NCI-H2171 treated with DMSO at 0.1 percent for 48 hours (cell line): ENCODE results near the gene EGR1.

ENCODE experiments used
- DNase-seq: peaks from one replicate; lab custom pipeline; 2025; lab: John Stamatoyannopoulos, UW

Gene EGR1

DNA sequence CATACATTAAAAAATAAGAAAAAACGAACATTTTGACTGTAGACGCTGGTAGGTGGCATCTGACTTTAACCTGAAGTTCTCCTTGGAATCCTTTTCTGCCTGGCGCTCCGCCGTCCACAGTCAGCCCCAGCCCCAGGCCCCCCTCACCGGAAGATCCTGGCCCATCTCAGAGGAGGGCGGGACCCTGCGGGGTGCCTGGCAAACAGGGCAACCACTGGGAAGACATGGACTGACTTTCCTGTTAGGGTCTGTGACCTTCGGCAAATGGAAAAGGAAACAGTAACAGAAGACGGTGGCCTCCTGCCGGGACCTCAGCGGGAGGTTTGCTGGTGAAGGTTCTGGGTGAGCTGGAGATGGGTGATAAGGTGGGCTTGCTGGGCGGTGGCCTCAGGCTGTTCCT is 11.7 kb upstream of the EGR1 start:
- DNase-seq = no peak

DNA sequence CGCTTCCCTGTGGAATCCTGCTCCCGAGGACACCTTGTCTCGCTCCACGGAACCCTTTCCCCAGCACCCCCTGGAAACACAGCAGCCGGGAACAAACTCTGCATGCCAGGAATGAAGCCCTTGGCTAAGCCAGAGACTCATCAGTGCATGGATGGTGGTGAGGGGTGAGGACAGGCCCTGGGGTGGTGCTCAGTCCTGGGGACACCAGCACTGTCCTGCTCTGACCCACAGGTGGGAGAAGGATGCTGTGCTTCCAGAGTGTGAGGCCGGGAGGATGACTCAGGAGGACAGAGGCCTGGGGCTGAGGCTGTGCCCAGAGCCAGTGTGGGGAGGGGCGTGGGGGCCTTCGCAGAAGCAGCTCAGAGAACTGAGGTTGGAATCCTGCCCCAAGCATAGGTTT is 11.2 kb upstream of the EGR1 start:
- no peak for DNase-seq

DNA sequence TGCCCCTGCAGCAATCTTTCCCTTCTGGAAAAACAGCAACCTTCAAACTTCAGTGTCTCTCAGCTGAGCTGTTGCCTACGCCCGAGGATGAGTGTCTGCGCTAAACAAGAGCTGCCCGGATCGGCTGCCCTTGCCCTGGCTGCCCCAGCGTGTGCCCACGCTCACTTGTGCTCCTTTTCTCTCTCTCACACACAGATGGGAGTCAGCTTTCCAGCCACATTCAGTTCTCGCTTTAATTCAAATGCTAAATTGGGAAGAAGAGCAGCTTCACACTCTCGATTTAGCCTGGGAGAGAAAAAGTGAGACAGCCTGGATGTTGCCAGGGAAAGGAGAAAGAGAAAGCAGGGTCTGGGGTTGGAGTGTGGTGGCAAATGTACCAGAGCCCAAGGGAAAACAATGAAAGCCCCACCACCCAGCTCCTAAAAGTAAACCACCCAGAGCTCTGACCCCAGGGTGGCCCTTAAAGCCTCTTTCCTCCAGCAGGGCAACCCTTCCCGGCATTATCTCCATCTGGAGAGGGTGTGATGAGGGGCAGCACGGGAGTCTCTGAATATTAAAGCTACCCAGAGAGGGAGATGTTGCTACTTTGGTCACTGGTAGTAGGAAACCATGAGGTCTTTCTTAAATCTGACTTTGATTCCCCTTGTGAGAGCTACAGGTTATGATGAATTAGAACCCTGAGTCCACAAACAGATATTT is 9.9 kb upstream of the EGR1 start:
- no peak for DNase-seq

DNA sequence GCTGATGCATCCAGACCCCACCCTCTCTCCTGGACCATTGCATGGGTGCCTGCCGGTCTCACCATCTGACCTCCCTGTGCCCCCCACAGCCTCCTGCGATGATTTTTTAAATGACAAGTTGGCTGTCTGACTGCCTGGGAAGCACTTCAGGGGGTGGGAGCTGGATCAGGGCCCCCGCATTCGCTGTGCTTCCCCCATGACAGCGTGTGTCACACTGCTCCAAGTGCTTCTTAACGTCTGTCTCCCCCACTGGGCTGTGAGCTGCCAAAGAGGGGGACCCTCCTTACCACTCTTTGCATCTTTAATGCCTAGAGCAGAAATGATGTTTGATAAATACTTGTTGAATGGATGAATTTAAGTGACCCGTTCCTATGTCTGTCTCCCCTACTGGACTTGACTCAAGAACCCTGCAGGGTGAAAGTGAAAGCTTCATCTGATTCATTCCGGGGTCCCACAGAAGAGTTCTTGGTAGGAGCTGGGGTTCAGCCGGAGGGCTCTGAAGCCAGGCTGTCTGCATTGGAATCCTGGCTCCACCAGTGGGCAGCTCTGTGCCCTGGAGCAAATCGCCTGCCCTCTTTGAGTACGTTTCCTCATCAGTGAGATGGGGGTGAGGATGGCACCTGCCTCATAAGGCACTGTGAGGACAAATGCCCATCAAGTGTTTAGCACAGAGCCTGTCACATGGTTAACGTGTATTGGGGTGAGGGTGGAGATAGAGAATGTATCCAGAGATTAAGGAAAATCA is 7.6 kb upstream of the EGR1 start:
- no peak for DNase-seq

DNA sequence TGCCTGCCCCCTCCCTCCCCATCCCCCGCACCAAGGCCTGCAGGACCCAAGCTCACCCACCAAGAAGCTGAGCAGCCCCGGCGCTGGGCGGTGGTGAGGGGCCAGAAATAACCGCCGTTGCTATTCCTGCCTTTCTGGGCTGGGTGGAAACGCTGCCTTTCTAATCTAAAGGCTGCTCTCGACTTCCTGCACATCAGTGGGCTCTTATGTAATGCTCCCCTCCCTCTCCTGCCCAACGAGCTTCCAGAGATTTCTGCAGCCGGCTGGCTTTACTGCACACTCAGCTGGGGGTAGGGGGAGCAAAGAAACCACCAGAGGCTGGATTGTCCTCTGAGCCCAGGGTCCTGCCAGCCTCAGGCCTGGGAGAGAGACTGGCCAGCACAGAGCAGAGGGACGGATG is 6.9 kb upstream of the EGR1 start:
- DNase-seq = no peak

DNA sequence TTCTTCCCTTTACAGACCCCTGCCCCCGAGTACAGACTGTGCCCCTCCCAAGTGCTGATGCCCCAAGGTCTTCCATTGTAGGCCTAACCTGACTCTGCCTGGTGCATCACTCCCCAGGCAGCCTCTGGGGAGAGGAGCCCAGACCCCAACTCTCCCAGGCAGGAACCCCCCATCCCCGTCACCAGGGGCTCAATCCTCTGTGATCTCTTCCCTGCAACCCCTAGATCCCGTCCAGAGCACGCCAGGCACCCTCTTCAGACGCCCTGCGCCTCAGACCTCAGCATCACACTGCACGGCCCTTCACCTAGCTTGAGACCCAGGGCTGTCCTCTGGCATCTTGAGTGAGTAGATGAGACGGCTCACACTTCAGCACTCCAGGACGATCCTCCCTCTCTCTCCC is 6.4 kb upstream of the EGR1 start:
- no peak for DNase-seq

DNA sequence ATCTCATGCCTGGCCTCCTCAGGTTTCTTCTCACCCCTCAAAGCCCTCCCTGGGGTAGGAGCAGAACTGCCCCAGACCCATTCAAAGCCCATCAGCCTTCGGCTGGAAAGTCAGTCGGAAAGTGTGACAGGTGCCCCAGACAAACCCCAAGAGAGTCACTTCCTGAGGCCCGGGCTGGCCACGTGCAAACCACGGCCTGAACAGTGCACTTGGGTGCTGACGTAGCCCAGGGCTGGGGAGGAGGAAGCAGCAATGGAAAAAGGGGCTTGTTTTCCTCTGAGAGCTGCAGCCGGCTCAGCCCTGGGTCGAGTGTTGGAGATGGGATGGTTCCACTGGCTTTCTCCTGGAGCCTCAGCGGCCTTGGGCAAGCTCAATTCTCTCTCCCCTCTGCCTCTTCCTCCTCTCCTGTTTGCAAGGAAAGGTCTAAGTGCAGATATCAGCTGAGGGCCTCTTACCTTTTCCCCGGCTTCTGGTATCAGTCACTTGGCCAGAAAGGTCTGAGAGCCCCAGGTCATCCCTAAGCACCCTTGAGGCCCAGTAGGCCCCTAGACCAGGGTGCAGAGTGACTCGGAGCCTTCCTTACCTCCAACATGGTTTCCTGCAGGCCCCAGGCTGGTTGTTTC is 5.9 kb upstream of the EGR1 start:
- no peak for DNase-seq

DNA sequence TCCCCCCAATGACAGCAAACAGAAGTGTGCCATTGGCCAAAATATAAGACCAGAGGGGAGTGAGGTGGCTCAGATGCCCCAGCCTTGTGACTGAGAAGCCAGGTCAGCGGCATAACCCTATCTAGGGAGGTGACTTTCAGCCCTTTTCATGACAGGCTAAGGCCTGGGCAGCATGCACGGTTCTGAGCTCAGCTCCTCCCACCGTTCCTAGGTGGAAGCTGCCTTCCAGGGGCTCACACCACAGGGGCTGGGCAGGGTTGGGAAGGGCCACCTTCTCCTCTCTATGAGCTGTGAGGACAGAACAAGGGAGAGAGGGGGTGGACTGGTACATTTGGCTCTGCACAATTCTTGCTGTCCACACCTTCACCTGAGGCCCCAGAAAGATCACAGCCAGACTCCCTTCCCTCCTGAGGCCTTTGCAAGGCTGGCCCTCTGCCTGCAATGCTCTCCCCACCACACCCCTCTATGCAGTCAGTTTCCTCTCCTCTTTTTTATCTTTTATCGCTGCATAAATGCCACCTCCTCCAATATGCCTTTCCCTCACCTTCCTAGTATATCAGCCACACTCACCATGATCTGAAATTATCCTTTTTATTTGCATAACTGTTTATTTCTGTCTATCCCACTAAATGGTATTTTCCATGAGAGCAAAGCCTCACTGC is 5.1 kb upstream of the EGR1 start:
- no peak for DNase-seq

DNA sequence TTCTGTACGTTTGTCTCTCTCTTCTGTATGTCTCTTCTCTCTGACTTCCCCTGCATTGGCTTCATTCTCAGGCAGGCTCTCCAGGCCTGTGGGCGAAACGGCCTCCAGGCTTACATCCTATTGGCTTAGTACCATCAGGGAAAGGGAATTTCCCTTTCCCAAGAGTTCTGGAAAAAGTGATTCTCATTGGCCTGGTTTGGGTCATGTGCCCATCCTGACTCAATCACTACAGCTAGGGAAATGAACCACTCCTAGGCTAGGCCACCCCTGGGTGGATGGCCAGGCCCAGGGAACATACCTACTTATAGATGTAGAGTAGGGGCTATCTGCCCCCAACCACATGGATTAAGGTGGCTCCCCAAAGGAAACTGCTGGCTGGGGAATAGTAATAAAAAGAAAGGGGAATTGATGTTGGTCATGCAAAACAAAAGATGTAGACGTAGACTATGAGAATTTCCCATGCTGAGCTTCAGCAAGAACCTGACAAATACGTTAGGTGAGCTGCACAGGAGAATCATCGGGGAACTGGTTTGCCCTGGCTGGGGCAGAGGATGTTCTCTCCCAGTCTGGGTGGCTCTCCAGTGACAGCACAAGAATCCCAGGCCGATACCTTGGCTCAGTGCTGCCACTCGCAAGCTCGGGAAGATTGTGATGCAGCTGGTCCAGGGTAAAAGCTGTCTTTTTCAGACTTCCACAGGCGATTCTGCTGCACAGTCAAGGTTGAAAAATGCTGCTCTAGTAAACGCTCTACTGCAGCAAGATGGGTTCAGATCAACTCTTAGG is 3.7 kb upstream of the EGR1 start:
- no peak for DNase-seq

DNA sequence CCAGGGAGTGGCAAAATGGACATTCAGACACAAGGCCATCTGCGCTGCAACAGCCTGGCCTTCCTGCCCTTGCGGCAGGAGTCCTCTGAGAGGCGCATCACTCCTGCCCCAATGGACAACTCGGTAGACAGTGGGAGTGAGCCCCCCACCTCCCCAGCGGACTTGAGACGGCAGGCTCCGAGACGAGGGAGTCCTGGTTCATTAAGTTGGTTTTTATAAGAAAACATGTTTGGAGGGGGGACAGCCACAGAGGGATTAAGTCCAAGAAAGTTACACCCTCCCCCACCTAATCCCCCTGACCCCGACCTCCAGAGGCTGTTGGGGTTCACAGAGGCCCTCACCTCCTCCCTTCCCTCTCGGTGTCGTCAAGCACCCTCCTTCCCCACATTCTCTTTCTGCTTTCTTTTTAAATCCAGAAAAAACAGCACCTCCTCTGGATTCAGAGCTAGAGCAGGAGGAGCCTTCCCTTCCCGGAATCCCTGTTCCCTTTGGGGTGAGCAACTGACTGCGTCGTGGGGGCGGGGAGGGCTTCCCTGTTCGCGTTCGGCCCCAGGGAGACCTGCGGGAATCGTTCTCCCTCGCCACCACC is 1.8 kb upstream of the EGR1 start:
- DNase-seq = no peak

DNA sequence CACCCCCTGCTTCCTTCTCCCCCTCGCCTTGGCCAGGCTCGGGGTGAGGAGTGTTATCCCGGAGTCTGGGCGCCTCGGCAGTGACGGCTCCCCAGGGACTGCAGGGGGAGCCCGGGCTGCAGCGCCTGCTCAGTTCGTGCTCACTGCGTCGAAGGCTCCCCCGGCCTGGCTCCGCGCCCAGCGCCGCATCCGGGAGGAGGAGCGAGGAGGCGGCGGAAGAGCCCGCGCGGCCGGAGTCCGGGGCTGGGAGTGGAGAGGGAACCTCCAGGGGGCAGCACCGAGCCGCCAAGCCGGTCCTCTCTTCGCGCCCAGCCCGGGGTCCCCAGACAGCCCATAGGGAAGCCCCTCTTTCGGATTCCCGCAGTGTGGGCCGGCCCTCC is 1.3 kb upstream of the EGR1 start:
- DNase-seq = peak; percentile 84

DNA sequence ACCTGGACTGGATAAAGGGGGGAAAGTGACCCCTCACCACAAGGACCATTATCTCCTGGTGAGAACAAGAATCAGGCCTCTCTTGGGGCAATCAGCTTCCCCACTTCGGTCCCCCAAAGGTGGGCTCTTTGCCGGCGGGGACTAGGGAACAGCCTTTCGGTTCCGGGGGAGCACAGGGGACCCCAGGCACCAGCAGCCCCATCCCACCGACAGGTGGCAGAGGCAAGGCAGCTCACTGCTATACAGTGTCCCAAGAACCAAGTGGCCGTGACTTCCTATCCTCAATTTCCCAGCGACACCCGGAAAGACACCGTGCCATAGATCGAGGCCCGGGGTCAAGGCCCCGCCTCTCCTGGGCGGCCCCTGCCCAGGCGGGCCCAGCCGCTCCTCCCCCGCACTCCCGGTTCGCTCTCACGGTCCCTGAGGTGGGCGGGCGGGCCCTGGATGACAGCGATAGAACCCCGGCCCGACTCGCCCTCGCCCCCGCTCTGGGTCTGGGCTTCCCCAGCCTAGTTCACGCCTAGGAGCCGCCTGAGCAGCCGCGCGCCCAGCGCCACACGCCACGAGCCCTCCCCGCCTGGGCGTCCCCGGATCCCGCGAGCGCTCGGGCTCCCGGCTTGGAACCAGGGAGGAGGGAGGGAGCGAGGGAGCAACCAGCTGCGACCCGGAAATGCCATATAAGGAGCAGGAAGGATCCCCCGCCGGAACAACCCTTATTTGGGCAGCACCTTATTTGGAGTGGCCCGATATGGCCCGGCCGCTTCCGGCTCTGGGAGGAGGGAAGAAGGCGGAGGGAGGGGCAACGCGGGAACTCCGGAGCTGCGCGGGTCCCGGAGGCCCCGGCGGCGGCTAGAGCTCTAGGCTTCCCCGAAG is 655 bp upstream of the EGR1 start:
- DNase-seq = peak; percentile 91

DNA sequence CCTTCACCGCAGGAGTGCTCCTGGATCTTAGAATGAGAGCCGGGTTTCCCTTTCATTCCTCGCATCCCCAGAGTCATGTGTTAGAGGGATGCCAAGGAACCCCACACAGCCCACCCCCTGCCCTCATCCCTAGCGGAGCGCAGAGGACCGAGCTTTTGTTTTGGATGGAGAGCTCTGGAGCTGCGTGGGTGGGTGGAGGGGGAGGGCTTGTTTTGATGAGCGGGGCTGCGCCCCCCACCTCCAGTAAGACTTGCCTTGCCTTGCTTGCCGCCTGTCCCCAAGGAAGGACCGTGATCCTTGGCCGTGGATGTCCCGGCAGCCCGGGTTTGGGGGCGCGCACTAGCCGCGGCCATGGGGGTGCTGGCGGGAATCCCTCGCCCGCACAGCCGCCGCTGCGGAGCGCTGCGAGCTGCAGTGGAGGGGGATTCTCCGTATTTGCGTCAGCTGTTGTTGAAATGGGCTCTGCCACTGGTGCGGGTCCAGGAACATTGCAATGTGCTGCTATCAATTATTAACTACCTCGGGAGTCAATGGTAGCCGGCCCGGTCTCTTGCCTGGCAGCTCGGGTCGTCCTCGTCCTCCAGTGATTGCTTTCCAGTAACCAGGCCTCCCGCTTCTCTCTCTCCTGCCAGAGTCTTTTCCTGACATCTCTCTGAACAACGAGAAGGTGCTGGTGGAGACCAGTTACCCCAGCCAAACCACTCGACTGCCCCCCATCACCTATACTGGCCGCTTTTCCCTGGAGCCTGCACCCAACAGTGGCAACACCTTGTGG is 1.0 kb downstream of the EGR1 start:
- no peak for DNase-seq

DNA sequence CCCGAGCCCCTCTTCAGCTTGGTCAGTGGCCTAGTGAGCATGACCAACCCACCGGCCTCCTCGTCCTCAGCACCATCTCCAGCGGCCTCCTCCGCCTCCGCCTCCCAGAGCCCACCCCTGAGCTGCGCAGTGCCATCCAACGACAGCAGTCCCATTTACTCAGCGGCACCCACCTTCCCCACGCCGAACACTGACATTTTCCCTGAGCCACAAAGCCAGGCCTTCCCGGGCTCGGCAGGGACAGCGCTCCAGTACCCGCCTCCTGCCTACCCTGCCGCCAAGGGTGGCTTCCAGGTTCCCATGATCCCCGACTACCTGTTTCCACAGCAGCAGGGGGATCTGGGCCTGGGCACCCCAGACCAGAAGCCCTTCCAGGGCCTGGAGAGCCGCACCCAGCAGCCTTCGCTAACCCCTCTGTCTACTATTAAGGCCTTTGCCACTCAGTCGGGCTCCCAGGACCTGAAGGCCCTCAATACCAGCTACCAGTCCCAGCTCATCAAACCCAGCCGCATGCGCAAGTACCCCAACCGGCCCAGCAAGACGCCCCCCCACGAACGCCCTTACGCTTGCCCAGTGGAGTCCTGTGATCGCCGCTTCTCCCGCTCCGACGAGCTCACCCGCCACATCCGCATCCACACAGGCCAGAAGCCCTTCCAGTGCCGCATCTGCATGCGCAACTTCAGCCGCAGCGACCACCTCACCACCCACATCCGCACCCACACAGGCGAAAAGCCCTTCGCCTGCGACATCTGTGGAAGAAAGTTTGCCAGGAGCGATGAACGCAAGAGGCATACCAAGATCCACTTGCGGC is 1.8 kb downstream of the EGR1 start:
- no peak for DNase-seq

DNA sequence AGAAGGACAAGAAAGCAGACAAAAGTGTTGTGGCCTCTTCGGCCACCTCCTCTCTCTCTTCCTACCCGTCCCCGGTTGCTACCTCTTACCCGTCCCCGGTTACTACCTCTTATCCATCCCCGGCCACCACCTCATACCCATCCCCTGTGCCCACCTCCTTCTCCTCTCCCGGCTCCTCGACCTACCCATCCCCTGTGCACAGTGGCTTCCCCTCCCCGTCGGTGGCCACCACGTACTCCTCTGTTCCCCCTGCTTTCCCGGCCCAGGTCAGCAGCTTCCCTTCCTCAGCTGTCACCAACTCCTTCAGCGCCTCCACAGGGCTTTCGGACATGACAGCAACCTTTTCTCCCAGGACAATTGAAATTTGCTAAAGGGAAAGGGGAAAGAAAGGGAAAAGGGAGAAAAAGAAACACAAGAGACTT is 2.4 kb downstream of the EGR1 start:
- DNase-seq = no peak

DNA sequence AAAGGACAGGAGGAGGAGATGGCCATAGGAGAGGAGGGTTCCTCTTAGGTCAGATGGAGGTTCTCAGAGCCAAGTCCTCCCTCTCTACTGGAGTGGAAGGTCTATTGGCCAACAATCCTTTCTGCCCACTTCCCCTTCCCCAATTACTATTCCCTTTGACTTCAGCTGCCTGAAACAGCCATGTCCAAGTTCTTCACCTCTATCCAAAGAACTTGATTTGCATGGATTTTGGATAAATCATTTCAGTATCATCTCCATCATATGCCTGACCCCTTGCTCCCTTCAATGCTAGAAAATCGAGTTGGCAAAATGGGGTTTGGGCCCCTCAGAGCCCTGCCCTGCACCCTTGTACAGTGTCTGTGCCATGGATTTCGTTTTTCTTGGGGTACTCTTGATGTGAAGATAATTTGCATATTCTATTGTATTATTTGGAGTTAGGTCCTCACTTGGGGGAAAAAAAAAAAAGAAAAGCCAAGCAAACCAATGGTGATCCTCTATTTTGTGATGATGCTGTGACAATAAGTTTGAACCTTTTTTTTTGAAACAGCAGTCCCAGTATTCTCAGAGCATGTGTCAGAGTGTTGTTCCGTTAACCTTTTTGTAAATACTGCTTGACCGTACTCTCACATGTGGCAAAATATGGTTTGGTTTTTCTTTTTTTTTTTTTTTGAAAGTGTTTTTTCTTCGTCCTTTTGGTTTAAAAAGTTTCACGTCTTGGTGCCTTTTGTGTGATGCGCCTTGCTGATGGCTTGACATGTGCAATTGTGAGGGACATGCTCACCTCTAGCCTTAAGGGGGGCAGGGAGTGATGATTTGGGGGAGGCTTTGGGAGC is 3.1 kb downstream of the EGR1 start:
- DNase-seq = no peak

DNA sequence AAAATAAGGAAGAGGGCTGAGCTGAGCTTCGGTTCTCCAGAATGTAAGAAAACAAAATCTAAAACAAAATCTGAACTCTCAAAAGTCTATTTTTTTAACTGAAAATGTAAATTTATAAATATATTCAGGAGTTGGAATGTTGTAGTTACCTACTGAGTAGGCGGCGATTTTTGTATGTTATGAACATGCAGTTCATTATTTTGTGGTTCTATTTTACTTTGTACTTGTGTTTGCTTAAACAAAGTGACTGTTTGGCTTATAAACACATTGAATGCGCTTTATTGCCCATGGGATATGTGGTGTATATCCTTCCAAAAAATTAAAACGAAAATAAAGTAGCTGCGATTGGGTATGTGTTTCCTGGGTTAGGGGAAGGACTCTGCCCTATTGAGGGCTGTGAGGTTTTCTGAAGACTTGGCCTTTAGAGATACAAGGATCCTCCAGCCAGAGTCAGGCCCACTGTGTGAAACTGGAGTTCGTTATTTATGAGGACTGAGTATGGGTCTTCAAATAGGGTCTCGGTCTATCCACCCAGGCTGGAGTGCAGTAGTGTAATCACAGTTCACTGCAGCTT is 3.8 kb downstream of the EGR1 start:
- no peak for DNase-seq
